GM19397 (cell line): ENCODE measurements around the gene DNAH2.

Experiments
- ATAC-seq: cut with Tn5 transposase; IDR thresholded peaks from one replicate; pipeline ENCODE4 v1.9.1; 2021; ENCODE audit warnings: mild to moderate bottlenecking, moderate library complexity; ENCODE audit not compliant: unreplicated experiment

The DNAH2 gene

DNA sequence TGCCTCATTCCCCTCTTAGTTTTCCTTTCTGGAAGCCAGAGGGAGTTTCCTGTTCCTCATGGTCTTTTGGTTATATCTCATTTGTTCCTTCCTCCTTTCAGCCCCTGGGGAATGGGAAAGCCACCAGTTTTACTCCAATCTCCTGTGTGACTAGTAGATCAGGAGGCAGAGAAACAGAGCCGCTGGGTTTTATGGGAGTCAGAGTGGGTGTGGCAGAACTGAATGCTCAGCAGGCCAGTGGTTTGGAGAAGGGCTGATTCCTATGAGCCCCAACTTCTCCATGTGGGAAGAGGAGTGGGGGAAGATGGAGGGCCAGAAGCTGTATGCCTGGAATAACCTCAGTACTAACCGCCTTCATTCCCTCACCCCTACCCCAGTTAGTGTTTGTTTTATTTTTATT, 4.1 kb downstream of the DNAH2 start:
- ATAC-seq, result no peak

GRCh38 chr17:7727886-7728285, 10.3 kb downstream of the DNAH2 start:
- no peak for ATAC-seq

- no peak for ATAC-seq
These were observed 12.3 kb downstream of the DNAH2 start for GRCh38 chr17:7729816-7730215.

DNA sequence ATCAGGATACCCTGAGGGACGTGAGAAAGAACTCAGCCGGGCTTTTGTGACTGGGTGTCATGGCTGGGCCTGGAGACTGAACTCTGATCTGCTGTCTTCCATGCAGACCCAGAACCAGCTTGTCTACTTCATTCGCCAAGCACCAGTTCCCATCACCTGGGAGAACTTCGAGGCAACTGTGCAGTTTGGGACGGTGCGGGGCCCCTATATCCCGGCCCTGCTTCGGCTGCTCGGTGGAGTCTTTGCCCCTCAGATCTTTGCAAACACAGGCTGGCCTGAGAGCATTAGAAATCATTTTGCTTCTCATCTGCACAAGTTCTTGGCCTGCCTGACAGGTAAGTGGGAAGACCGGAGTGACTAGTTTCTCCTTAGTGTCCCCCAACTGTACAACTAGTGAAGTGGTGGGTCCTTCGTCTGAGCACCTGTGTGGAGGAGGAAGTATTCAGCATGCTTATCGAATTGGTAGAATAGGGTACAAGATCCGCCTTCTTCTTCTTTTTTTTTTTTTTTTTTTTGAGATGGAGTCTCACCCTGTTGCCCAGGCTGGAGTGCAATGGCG, 15.5 kb downstream of the DNAH2 start:
- no peak for ATAC-seq

DNA sequence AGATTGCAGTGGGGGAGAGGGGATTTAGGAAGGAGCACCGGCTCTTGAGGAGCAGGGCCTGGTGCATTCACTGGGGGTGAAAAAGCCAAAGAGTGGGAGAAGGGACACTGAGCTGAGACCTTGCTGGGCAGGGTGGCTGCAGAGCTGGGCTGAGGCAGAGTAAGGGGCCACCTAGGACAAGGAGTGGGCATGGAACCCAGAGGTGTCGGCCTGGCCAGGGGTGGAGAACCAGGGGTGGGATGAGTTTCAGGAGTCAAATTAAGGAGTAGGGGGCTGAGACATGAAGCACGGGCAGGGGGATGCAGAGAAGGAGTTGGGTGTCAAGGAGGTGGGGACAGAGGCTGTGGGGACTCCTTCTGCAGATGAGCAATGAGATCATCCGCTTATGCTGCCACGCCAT, 20.1 kb downstream of the DNAH2 start:
- ATAC-seq, result no peak

- ATAC-seq, result no peak
These were observed 22.2 kb downstream of the DNAH2 start for GRCh38 chr17:7739746-7740145.

DNA sequence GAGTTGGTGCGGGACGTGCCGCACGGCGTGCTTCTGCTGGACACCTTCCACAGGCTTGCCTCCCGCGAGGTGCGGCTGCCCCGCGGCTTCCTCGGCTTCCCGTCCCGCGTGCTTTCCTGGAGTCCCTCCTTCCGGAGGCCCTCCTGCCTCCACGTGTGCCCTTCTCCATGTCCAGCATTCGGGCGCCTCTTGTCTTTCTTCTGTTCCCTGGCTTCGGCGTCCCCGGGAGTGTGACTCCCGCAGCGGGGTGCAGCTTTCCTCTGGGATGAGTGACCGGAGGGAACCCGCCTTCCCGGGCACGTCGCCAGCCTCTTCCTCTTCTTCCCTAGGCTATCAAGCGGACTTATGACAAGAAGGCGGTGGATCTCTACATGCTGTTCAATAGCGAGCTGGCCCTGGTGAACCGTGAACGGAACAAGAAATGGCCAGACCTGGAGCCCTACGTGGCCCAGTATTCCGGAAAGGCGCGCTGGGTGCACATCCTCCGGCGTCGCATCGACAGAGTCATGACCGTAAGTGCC, 23.0 kb downstream of the DNAH2 start:
- ATAC-seq, result no peak

- ATAC-seq, result no peak
These were observed 25.2 kb downstream of the DNAH2 start for GRCh38 chr17:7742729-7743128.

GRCh38 chr17:7744416-7744815, 26.9 kb downstream of the DNAH2 start:
- no peak for ATAC-seq

DNA sequence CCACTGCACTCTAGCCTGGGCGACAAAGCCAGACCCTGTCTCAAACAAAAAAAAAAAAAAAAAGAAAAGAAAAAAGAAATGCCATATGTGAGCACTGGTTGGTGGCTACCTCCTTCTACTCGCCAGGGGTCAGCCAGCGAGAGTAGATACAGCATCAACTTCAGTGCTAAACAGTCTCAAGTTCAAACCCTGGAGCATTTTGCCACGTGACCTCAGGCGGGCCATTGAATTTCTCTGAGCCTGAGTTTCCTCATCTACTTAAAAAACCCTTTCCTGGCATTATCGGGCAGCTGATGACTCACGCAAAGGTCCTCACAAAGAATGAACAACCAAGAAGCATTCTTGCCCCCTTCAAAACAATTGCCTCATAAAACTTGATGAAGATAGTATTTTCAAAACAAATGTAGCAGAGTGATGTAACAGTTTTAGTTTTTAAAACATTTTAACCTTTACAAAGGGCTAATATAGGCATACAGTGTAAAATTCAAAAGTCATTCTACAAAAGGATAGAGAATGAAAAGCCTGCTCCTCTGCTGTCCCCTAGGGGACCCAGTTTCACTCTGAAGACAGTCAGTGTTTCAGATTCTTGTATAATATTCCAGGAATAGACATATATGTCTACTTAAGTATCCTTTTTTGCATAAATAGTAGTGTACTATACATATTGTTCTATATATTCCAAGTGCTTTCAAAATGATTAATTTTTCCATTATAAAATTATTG, 28.4 kb downstream of the DNAH2 start:
- no peak for ATAC-seq

GRCh38 chr17:7747635-7748071, 30.1 kb downstream of the DNAH2 start:
- no peak for ATAC-seq

- no peak for ATAC-seq
These were observed 30.7 kb downstream of the DNAH2 start for GRCh38 chr17:7748076-7748775.

DNA sequence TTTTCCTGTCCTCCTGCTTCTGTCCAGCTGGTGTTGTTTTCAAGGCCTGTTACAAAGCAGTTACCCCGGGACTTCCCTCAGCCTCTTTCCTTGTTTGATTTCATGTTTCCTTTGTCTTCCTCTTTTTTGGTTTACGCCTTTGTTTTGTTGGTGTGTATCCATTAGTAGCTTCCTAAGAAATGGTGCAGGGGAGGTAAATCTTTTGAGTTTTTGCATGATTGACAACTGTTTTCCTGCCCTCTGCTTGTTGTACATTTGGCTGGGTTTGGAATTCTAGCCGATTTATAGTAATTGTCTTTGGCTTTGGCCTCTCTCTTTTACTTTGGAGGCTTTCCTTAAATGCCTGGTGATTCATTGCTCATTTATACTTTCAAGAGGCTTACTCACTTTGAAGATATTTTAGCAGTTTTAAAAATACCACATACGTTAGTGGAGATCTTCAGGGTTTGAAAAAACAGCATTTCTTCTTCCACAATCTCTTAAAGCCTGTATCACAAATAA, 32.8 kb downstream of the DNAH2 start:
- ATAC-seq, result no peak

GRCh38 chr17:7754656-7755055, 37.1 kb downstream of the DNAH2 start:
- ATAC-seq, result no peak

DNA sequence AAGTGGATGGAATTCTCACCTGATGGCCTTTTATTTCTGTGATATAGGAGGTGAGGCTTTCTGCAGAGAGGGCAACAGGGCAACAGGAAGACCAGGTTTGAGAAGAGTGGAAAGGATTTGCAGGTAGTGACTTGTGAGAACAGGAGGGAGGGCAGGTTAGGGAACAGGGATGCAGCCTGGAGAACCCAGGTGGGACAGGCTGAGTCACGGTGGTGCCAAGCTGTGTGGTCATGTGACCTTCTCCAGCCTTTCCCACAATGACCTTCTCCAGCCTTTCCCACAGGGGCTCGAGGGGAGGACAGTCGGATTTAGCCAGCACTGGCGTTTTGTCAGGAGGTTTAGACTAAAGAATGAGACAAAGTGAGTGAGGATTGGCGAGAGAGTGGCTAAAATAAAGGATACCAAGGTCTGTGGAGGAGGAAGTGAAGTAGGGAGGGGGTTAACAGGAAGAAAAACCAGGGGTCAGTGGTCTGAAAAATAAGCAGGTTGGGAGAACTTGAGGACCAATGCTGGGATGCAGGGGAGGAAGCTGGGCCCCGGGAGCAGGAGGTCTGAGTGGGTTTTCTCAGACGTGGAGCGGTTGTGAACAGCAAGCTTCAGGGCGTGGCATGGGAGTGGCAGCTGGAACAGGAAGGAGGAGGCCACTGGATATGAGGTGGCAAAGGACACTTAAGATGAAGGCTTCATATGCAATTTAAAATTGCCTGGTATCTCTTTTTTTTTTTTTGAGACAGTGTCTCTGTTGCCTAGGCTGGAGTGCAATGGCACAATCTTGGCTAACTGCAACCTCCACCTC, 37.7 kb downstream of the DNAH2 start:
- ATAC-seq, result no peak

DNA sequence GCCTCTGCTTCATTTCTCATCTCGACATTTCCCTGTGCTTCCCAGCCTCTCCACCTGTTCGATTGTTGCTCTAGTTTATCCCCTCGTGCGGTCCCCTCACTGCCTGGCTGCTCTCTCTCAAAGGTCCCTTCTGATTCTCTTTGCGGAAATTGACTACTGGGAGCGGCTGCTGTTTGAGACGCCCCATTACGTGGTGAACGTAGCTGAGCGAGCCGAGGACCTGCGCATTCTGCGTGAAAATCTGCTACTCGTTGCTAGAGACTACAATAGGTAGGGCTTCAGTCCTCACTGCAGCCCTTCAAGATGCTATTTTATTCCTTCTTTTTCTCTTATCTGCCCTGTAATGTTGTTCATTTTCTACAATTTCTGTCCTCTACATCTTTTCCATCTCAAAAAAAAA, 39.4 kb downstream of the DNAH2 start:
- no peak for ATAC-seq

DNA sequence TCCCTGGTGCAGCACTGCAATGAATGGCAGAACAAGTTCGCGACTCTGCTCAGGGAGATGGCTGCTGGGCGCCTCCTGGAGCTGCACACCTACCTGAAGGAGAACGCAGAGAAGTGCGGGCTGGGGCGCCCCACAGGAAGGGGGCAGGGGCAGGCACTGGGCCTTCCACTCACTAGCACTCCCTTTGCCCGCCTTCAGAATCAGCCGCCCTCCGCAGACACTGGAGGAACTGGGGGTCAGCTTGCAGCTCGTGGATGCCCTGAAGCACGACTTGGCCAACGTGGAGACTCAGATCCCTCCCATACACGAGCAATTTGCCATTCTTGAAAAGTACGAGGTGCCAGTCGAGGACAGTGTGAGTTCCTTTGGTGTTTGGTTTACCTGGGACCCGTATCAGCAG, 46.4 kb downstream of the DNAH2 start:
- no peak for ATAC-seq

- no peak for ATAC-seq
These were observed 49.5 kb downstream of the DNAH2 start for GRCh38 chr17:7767004-7767403.

- ATAC-seq, result no peak
These were observed 50.0 kb downstream of the DNAH2 start for GRCh38 chr17:7767405-7768021.

GRCh38 chr17:7769854-7770253, 52.3 kb downstream of the DNAH2 start:
- no peak for ATAC-seq
